ENCODE results near the gene MRTFA. TPM values are rescaled to one million over a fixed set of nuclear protein-coding genes. Genes with fewer than 3 reads are reported as not detected.

MRTFA gene
- total and polyA plus RNA-seq, 10 donors, result 17.6 to 138 (median 83.9) TPM

DNA sequence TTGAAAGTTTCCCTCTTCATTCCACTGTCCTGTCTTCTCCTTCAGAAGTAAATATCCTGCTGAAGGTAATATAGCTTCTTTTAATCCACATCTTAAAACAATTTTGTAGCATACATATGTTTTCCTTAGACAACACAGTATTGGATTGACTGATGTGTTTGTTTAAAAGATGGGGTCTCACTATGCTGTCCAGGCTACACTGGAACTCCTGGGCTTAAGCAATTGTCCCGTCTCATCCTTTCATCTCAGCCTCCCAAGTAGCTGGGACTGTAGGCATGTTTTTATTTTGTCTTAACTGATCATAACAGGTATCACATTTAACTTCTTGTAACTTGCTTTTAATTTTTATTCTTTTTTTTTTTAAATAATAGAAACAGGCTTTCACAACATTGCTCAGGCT, 55.9 kb downstream of the MRTFA start:
- H3K27ac ChIP-seq, result no peak overlapping the region
- WGBS, 5 donors, result 93 to 100% (median 96%) methylated on average over 1 of the region's 1 CpG
- intact Hi-C loops (cut with DNase I; ENCODE audit: low total_unique reads), result no loop called here
- H3K36me3 ChIP-seq, result peaks cover 0 to 14% (median 0%) of the 10 kb centered on the region in 6 donors
- no peak for DNase-seq
- H3K27me3 ChIP-seq (replicated peaks in 1 of 7), result no peaks in the 10 kb centered on the region
- H3K4me1 ChIP-seq, result peaks cover 0 to 28% (median 6%) of the 10 kb centered on the region in 6 donors
- H3K4me3 ChIP-seq, result no peak overlapping the region
- H3K9me3 ChIP-seq, result no peaks in the 10 kb centered on the region
- TF ChIP-seq POLR2A (IDR thresholded peaks at IDR 0.05), result no peak
- TF ChIP-seq, protein P1, sequence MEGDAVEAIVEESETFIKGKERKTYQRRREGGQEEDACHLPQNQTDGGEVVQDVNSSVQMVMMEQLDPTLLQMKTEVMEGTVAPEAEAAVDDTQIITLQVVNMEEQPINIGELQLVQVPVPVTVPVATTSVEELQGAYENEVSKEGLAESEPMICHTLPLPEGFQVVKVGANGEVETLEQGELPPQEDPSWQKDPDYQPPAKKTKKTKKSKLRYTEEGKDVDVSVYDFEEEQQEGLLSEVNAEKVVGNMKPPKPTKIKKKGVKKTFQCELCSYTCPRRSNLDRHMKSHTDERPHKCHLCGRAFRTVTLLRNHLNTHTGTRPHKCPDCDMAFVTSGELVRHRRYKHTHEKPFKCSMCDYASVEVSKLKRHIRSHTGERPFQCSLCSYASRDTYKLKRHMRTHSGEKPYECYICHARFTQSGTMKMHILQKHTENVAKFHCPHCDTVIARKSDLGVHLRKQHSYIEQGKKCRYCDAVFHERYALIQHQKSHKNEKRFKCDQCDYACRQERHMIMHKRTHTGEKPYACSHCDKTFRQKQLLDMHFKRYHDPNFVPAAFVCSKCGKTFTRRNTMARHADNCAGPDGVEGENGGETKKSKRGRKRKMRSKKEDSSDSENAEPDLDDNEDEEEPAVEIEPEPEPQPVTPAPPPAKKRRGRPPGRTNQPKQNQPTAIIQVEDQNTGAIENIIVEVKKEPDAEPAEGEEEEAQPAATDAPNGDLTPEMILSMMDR (IDR thresholded peaks at IDR 0.05 in 8 of 11, conservative IDR thresholded peaks at IDR 0.05 in 3 of 11), result no peak
- no peak for TF ChIP-seq POLR2AphosphoS5 (IDR thresholded peaks at IDR 0.05)

DNA sequence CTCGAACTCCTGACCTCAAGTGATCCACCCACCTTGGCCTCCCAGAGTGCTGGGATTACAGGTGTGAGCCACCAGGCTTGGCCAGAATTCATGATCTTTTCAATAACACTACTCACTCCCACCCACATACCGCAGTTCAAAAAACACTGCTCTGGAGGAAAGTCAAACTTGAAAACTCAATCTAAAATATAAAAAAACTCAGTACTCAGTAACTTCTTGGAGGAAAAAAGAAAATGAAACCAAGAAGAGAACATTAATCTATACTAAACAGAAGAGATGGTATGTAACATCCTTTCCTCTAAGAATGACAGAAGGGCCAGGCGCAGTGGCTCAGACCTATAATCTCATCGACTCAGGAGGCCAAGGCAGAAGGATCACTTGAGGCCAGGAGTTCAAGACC, 58.3 kb downstream of the MRTFA start:
- TF ChIP-seq POLR2A (IDR thresholded peaks at IDR 0.05) (no peak), POLR2AphosphoS5 (IDR thresholded peaks at IDR 0.05) (no peak)
- TF ChIP-seq, protein P1 (IDR thresholded peaks at IDR 0.05 in 8 of 11, conservative IDR thresholded peaks at IDR 0.05 in 3 of 11), result no peak
- no peak overlapping the region for H3K27ac ChIP-seq
- WGBS, 5 donors, result 77 to 92% (median 89%) methylated on average over 4 of the region's 4 CpGs
- intact Hi-C loops (cut with DNase I; ENCODE audit: low total_unique reads), result no loop called here
- peaks cover 0 to 25% (median 6%) of the 10 kb centered on the region in 6 donors for H3K4me1 ChIP-seq
- H3K9me3 ChIP-seq, result no peaks in the 10 kb centered on the region
- H3K4me3 ChIP-seq, result no peak overlapping the region
- H3K36me3 ChIP-seq, result no peaks in the 10 kb centered on the region
- DNase-seq, result no peak
- no peaks in the 10 kb centered on the region for H3K27me3 ChIP-seq (replicated peaks in 1 of 7)

DNA sequence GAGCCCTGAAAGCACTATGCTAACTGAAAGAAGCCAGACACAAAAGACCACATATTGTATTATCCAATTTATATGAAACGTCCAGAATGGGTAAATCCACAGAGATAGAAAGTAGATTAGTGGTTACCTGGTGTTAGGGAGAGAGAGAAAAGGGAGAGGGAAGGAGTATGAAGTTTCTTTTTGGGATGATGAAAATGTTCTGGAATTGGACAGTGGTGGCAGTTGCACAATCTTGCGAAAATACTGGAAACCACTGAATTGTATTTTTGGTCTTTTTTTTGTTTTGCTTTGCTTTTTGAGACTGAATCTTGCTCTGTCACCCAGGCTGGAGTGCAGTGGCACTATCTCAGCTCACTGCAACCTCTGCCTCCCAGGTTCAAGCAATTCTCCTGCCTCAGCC, 63.5 kb downstream of the MRTFA start:
- Histone ChIP-seq H3K4me1 (peaks cover 0 to 30% (median 4%) of the 10 kb centered on the region in 6 donors), H3K36me3 (peaks cover 0 to 4% (median 0%) of the 10 kb centered on the region in 6 donors), H3K27ac (no peak overlapping the region), H3K4me3 (no peak overlapping the region), H3K9me3 (peaks cover 0 to 17% (median 2%) of the 10 kb centered on the region in 8 donors), H3K27me3 (replicated peaks in 1 of 7) (no peaks in the 10 kb centered on the region)
- intact Hi-C loops (cut with DNase I; ENCODE audit: low total_unique reads), result no loop called here
- TF ChIP-seq POLR2AphosphoS5 (IDR thresholded peaks at IDR 0.05) (no peak), POLR2A (IDR thresholded peaks at IDR 0.05) (no peak)
- TF ChIP-seq, protein P1 (IDR thresholded peaks at IDR 0.05 in 8 of 11, conservative IDR thresholded peaks at IDR 0.05 in 3 of 11), result no peak
- DNase-seq, result no peak
- 53 to 90% (median 66%) methylated on average over 2 of the region's 2 CpGs for WGBS, 5 donors

DNA sequence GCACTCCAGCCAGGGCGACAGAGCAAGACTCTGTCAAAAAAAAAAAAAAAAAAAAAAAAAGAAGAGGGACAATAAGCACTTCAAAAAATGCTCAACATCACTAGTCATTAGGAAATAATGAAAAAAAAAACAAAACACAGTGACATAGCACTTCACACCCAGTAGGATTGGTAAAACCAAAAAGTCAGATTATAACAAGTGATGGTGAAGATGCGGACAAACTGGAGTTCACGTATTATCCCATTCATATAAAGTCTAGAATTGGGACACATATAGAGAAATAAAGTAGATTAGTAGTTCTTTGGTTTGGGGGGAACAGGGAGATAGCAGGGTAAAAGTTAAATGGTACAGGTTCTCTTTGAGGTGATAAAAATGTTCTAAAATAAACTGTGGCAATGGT, 64.6 kb downstream of the MRTFA start:
- H3K27me3 ChIP-seq (replicated peaks in 1 of 7), result no peaks in the 10 kb centered on the region

More for the DNA sequence above, 64.6 kb downstream of the MRTFA start:
- H3K36me3 ChIP-seq, result peaks cover 0 to 4% (median 0%) of the 10 kb centered on the region in 6 donors
- H3K9me3 ChIP-seq, result peaks cover 0 to 17% (median 2%) of the 10 kb centered on the region in 8 donors
- peaks cover 0 to 28% (median 5%) of the 10 kb centered on the region in 6 donors for H3K4me1 ChIP-seq
- DNase-seq, result no peak
- H3K27ac ChIP-seq, result no peak overlapping the region
- TF ChIP-seq POLR2AphosphoS5 (IDR thresholded peaks at IDR 0.05) (no peak), POLR2A (IDR thresholded peaks at IDR 0.05) (no peak)
- TF ChIP-seq, protein P1 (IDR thresholded peaks at IDR 0.05 in 8 of 11, conservative IDR thresholded peaks at IDR 0.05 in 3 of 11), result no peak
- intact Hi-C loops (cut with DNase I; ENCODE audit: low total_unique reads), result no loop called here
- WGBS, 5 donors, result 97 to 100% (median 100%) methylated on average over 3 of the region's 3 CpGs
- H3K4me3 ChIP-seq, result no peak overlapping the region
